NCI-H2029 (cell line): ENCODE results near the gene KCTD17.

Experiments
- DNase-seq: peaks from one replicate; lab custom pipeline; 2025; lab: John Stamatoyannopoulos, UW

Gene KCTD17

DNA sequence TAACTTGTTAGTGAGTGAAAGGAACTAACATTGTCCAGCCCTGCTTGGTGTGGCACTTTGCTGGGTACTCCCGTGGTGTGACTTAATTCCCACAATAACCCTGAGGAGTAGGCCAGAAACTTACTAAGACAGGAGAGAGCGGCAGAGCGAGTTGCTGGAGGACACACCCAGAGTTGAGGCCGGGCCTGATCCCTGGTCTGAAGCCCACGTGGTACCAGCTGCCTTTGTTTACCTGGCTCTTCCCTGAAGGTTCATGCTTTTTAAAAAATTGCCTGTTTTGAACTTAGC is 31.4 kb upstream of the KCTD17 start:
- no peak for DNase-seq

DNA sequence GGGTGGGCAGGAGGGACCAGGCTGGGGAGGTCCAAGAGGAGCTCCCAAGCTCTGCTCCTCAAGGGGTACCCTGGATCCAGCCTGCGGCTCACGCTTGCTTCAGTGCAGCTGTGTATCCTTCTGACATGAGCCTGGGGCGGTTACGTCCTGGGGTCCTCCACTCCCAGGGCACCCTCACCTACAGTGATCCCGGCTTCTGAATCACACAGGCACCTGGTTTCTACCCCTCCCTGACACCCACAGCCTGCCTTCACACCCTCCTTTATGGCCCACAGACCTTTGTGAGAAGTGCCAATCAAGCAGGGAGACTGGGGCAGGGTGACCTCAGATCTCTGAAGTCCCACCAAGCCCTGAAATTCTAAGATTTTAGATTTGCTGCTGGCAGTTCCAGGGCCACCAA is 30.5 kb upstream of the KCTD17 start:
- DNase-seq: no peak

DNA sequence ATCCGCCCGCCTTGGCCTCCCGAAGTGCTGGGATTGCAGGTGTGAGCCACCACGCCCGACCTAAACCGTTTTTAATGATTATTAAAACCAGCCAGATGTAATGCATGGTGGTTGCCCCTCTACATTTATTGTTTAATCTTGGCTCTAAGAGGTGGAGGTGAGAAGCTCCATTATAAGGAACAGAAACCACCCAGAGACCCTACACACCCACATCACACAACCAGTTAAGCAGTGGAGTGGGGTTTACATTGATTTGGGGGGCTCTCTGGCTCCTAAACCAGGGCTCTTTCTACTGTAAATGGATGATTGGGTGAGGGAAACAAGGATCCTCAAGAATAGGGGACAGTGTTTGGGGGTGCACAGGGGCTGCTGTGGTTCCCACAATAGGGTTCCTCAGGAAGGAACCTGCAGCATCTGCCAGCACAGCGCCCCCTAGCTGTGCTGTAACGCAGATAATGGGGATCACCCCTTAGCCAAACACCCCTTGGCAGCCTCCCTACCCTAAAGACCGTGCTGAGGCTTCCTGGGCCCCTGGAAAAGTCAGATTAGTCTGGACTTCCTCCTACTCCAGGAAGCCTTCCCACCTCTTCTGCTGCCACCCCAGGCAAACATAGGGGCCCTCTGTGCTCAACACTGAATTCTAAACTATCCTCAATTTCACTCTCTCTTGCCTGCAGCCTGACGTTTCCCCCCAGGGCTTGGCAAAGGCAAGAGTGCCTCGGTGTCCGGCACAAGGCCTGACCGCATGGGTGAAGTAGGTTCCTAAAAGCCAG is 29.6 kb upstream of the KCTD17 start:
- no peak for DNase-seq

DNA sequence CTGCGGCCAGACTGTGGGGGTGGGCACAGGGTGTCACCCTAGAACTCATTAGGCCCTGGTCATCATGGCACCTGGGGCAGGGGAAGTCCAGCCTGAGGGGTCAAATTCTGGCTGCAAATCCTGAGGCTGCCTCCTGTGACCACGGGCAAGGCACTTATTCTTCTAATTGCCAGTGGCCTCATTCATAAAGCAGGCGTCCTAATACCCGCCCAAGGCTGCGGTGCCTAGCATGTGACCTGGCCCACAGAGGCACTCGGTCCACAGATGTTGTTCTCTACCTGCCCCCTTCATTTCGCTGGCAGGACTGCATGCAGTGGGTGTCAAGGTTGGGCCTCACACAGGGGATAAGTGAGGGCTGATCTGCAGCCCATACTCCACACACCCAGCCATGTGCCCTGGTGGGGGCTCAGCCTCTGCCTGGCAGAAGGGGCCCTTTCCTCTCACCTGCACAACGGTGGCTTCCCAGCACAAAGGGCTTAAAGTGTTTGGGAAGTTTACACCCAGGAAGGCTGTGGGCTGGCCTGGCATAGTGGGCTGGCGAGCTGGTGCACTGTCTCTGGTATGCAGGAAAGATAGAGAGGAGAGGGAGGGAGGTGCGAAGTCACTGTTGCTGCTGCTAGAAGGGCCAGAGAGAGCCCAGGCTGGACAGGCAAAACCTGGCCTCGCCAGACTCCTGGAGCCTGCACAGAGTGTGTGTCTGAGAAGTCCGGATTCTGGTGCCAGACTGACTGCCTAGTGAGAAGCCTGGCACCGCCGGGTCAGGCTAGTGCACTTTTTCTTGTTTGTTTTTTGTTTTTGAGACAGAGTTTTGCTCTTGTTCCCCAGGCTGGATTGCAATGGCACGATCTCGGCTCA is 28.8 kb upstream of the KCTD17 start:
- DNase-seq: no peak

DNA sequence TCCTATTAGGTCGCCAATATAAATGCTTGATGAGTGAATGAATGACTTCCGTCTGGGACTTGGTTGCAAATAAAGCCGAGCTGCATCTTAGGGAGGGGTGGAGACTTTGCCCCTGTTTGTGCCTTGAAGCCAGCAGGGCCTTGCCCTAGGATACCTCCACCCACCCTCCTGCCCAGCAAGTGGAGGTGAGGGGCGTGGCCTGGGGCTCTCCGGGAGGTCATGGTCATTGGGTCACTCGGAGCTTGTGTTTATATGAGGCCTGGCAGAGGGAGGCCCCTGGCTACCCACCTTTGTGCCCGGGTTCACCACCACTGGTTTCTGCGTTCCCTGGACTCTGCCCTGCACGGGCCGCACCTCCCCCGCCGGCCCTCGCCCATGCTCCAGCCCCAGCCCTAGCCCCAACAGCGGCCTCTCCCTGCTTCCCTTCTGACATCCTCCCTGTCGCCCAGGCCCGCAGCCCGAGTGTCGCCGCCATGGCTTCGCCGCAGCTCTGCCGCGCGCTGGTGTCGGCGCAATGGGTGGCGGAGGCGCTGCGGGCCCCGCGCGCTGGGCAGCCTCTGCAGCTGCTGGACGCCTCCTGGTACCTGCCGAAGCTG is 27.7 kb upstream of the KCTD17 start:
- DNase-seq: no peak

DNA sequence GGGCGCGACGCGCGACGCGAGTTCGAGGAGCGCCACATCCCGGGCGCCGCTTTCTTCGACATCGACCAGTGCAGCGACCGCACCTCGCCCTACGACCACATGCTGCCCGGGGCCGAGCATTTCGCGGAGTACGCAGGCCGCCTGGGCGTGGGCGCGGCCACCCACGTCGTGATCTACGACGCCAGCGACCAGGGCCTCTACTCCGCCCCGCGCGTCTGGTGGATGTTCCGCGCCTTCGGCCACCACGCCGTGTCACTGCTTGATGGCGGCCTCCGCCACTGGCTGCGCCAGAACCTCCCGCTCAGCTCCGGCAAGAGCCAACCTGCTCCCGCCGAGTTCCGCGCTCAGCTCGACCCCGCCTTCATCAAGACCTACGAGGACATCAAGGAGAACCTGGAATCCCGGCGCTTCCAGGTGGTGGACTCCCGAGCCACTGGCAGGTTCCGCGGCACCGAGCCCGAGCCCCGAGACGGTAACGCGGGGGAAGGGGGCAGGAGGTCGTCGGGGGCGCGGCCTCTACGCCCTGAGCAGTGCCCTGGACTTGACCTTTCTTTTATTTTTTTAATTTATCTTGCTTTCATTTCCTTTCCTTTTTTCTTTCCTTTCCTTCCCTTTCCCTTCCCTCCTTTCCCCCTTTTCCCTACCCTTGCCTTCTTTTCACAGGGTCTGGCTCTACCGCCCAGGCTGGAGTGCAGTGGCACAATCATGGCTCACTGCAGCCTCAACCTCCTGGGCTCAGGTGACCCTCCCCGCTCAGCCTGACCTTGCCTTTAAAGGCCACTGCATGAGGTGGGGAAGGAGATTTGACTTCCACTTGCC is 27.0 kb upstream of the KCTD17 start:
- DNase-seq: no peak

DNA sequence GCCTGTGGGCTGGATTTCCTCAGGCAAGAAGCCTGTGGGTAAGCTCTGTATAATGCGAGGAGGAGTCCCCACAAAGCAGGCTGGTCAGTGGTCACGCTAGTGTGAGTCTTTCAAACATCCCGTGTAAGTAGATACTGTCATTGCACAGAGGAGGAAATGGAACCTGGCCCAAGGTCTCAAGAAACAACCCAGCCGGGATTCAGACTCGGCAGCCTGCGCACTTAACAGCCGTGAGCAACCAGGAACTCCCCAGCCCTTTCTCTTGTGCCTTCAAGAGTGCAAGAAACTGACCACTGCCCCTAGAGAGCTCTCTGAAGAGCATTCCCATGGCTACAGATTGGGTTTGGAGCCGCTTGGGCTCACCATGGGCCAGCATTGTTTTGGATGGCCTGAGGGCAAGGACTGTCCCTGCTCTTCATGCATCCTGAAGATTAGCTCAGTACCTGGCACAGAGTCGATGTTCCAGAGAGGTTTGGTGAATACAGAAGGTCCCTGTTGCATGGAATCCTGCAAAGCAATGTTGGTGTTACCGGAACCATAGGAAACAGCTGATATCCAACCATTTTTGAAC is 26.0 kb upstream of the KCTD17 start:
- DNase-seq: no peak

DNA sequence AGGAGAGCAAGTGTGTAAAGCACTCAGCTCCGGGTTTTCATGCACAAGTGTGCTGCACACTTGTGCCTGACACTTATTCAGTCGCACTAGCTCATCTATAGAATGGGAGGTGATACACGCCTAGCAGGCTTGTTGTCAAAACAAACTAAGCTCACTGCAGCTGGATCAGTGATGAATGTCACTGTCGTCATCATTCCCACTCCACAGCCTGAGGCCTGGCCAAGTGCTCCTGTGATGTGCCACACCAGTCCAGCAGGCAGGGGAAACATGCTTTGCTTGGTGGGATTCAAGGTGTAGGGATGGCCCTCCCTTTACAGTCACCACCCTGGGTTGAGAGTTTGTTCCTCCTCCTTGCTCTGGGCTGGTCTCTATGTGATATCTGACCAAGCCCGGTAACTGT is 25.2 kb upstream of the KCTD17 start:
- peak; percentile 59 for DNase-seq

DNA sequence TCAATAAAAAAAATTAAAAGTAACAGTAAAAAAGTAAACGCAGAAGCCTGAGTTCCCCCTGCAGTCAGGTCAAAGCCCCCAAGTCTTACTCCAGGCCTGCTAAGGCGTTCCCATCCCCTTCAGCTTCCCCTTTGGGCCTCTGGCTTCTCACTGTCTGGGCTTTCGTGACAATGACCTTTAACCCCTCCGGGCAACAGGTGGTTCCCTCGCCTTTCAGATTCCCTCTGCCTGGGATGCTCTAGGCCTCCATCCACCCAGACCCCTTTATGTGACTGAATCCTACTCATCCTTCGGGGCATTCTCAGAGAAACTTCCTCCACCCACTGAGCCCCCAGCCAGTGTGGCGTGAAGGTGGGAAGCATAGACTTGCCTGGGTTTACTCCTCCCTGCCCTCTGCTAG is 24.0 kb upstream of the KCTD17 start:
- no peak for DNase-seq

DNA sequence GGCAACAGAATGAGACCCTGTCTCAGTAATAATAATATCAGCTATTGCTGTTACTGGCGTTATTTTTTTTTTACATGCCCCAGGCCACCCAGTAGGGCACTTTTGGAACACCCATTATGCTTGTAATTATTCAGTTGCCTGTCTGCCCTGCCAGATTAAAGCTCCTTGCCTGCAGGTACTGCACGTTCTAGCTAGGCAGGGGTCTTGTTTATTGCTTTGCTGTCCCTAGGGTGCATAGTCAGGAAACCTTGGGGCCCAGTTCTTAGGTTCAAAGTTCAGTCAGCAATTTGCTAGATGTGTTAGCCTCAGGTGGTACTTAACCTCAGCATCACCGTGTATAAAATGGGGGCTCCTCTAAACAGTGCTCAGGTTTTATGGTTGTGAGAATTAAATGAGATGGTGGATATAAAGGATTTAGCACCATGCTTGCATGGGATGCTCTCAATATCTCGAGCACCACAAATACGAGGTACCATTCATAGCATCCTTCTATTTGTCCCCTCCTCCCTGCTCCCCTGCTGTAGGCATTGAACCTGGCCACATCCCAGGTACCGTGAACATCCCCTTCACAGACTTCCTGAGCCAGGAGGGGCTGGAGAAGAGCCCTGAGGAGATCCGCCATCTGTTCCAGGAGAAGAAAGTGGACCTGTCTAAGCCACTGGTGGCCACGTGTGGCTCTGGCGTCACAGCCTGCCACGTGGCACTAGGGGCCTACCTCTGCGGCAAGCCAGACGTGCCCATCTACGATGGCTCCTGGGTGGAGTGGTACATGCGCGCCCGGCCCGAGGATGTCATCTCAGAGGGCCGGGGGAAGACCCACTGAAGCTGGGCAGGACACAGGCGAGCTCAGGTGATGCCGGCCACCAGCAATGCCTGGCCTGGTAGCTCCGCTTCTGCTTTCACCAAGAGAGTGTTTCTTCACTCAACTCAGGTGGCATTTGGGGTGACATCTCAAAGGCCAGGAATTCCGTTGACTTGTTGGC is 22.6 kb upstream of the KCTD17 start:
- no peak for DNase-seq

DNA sequence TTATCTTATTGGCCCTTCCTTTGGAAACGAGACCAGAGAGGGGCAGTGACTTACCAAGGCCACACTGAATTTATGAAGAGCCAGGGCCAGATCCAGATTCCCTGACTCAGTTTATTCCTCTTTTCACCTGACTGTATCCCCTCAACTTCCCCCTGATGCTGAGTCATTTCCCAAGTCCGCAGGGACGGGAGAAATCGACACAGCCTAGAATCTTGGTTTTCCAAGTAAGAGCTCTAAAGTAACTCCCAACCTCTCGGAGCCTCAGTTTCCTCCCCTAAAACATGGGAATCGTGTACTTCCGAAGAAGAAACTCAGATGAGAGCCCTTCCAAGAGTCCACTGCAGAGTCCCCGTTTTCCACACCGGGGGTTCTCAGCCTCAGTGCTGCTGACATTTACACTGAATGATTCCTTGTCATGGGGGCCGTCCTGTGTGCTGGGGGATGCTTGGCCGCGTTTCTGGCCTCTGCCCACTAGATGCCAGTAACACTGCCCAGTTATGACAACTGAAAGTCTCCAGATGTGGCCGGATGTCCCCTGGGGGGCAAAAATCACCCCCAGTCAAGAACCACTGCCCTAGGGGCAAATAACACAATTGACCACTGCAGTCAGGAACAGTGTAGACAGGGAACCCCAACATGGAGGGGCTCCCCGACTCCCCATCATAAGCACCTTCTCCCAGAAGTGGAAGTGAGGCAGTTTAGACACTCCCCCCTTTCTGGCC is 20.8 kb upstream of the KCTD17 start:
- DNase-seq: no peak

DNA sequence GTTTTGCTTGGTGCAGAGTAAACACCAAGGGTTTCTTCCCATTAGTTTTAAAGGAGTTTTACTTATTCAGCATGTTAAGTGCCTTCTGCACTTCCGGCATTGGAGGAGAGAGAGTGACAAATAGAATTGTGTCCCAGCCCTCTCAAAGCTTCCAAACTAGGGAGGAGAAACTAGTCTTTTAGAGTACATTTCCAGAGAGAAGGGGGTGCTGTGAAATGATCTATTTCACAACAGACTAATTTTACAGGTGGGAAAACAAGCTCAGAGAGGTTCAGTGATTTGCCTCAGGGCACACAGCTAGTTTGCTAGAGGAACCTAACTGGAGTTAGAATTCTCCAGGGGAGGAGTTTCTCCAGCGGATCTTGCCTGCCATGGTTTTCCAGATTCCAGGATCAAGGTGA is 19.4 kb upstream of the KCTD17 start:
- DNase-seq: no peak

DNA sequence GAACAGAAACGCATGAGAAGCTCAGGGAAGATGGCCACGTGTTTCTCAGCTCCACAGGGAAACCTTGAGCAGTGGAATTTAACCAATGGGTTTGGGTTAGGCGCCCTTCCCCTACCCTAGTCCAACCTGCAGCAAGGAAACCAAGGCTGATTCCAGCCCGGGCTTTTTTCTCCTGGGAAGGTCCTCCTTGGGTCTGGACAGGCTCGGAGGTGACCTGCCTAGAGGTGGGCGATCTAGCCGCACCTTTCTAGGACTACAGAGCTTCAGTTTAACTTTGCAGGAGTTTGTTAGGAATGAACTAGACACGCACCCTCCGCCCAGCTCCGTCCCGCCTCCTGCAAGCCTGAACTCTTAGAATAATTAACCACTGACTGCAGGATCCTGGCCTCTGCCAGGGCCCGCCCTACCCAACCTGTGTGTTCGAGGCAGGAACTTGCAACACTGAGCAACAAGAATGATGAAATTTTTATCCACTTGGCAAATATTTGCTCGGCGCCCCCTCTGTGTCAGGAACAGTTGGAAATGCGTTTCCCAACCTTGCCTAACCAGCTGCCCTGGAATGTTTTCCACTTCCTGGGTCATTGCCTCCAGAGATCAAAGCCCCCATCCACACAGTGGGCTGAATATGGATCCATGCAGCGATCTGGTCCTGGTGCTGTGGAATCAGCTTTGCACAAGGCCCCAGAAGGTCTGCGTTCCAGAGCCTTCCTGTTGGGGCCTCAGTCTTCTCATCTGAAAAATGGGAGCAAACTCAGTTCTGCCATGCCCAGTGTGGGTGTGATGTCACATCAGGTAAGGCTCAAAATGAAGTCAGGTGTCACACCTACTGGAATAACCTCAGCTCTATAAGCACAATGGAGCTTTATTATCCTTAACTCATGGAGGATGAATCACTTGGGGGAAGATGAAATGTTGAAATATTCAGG is 18.7 kb upstream of the KCTD17 start:
- DNase-seq: no peak

DNA sequence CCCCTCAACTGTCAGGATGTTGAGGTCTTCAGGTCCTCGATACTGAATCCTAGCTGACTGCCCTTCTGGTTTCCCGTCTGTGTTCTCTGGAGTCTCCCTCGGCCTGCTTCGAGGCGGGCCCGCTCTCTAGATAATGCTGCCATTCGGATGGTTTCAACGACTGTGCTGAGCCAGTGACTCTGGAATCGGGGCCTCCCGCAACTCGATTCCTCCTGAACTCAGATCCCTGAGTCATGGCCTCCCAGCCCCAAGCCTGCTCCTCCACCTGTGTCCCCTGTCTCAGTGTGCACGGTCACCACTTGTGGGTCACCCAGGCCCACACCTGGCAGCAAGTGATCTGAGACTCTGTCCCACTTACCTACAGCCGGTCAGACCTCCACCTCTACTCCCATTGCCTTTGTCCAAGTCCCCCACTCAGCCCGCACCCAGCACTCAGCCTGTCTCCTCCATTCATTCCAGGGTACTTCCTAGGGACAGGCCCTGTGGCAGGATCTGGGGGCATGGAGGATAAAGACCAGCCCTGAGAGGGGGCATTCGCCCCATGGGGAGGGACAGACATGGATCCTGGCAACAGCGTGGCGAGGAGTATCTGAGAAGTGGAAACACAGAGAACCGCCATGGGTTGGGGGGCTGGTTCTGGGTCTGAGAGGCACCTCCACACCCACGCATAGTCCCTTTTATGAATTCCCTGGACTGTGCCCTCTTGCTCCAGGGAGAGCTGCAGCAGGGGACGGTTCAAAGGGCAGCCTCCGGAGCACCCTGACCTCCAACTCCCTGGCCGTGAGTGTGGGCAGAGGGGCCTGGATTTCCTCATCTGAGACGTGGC is 17.7 kb upstream of the KCTD17 start:
- DNase-seq: no peak

DNA sequence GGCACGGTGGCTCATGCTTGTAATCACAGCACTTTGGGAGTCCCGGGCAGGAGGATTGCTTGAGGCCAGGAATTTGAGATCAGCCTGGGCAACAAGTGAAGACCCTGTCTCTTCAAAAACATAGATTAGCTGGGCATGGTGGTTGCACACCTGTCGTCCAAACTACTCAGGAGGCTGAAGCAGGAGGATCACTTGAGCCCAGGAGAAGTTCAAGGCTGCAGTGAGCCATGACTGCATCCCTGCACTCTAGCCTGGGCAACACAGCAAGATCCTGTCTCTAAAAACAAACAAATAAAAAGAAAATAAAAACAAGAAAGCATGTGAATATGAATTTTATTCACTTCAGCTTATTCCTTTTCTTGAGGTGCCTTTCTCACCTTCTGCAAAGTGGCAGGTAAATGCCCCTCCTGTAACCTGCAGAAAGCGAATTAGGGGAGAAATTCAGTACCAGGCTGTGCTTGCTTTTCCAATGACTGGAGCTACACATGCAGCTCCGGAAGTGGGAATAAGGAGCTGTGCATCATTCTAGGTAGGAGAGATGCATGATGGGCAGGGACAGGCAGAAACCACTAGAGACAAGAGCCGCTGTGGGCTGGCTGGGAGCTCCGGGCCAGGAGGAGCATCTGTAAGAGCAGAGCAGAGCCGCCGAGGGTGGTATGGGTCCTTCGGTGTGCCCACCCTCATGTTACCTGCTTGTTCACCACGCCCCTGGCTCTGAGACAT is 14.7 kb upstream of the KCTD17 start:
- peak; percentile 75 for DNase-seq

DNA sequence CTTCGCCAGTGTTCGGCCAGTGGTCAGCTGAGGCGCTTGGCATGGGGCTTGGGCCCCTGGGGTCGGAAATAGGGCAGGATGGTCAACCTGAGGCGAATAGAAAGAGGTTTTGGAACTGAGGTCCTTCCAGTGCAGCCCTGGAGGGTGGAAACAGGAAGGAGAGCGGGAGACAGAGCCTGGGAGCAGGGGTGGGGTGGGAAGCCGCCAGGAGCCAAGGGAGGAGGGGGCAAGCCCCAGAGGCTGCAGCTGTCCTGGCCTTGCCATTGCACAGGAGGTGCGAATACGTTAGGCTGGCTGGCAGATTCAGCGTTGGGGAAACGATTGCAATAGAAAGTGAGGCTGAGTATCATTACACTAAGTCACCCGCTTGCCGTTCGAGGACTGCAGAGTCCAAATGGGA is 13.9 kb upstream of the KCTD17 start:
- DNase-seq: peak; percentile 64

DNA sequence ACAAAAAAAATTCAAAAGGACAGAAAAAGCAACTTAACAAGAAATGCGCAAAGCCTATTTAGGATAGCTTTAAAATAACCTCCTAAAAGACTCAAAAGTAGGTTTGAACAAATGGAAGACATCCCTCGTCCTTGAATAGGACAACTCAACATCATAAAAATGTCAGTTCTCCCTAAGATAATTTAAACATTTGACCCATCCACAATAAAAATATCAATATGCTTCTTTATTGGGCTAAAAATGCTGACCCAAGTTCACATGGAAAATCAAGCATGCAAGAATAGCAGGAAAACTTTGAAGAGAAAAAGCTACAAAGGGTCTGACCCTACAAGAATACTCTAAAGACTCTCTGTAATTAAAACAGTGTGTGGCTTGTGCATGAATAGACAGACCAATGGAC is 12.1 kb upstream of the KCTD17 start:
- no peak for DNase-seq
